ENCODE data around the gene BOD1. TPM values are rescaled to one million over a fixed set of nuclear protein-coding genes. Genes with fewer than 3 reads are reported as not detected.

BOD1 gene
- total and polyA plus RNA-seq, 2 donors (not counting 1 experiment from before 2014, with no cell fraction given) = 60.7 to 86.9 TPM

GRCh38 chr5:173627860-173628392 lies 11.5 kb upstream of the BOD1 start:
- no peaks in the 10 kb centered on the region for H3K4me1 ChIP-seq (ENCODE audit: control insufficient read depth, extremely low read depth, insufficient read depth, low read length)
- H3K79me2 ChIP-seq (ENCODE audit: control insufficient read depth, insufficient read depth, low read length) = no peaks in the 10 kb centered on the region
- H3K4me2 ChIP-seq (ENCODE audit: extremely low read depth, insufficient read depth, low read length) = no peak overlapping the region
- H3K27me3 ChIP-seq (ENCODE audit: control insufficient read depth, insufficient read depth, low read length) = no peaks in the 10 kb centered on the region
- TF ChIP-seq CTCF (conservative IDR thresholded peaks at IDR 0.05 in 1 of 2, IDR thresholded peaks at IDR 0.05 in 1 of 2; ENCODE audit: low read depth in 1 of 2, low read length in 2 of 2) (no peak), EZH2 (IDR thresholded peaks at IDR 0.05; ENCODE audit: low read length, missing control alignments) (no peak)
- no peak for DNase-seq (ENCODE audit: low read depth in 2 of 2)
- no peak overlapping the region for H3K9ac ChIP-seq (ENCODE audit: insufficient read depth, low read length)
- H2AFZ ChIP-seq (ENCODE audit: low read length) = no peak overlapping the region
- no peaks in the 10 kb centered on the region for H3K9me3 ChIP-seq (ENCODE audit: control insufficient read depth, insufficient read depth, low read depth, low read length)
- no peaks in the 10 kb centered on the region for H3K36me3 ChIP-seq (ENCODE audit: control insufficient read depth, insufficient read depth, low read length)
- no peak overlapping the region for H3K4me3 ChIP-seq (replicated peaks in 1 of 4; ENCODE audit: control extremely low read depth in 1 of 4, insufficient read depth in 1 of 4, low read depth in 3 of 4, low read length in 4 of 4)
- no peak overlapping the region for H3K27ac ChIP-seq (ENCODE audit: insufficient read depth, low read length)
- no peaks in the 10 kb centered on the region for H4K20me1 ChIP-seq (ENCODE audit: control insufficient read depth, extremely low read depth, insufficient read depth, low read length)

DNA sequence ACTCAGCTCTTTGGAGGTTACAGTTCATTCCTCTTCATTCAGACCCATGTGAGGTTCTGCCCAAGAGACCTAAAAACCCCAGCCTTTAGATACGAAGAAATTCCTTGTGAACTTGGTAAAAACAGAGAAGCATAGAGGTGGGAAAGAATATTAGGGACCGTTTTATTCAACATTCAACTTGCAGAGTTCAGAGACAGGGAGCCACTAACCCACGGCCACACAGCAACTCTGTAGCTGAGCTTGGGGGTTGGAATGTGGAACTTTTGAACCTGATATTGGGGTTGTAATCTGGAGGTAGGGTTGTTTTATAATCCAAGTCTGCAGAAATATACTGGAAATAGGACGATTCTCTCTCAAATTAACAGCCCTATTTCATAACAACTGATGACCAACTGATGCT lies 10.8 kb upstream of the BOD1 start:
- DNase-seq (ENCODE audit: low read depth in 2 of 2) = no peak
- no peak overlapping the region for H3K4me3 ChIP-seq (replicated peaks in 1 of 4; ENCODE audit: control extremely low read depth in 1 of 4, insufficient read depth in 1 of 4, low read depth in 3 of 4, low read length in 4 of 4)
- H4K20me1 ChIP-seq (ENCODE audit: control insufficient read depth, extremely low read depth, insufficient read depth, low read length) = no peaks in the 10 kb centered on the region
- no peaks in the 10 kb centered on the region for H3K36me3 ChIP-seq (ENCODE audit: control insufficient read depth, insufficient read depth, low read length)
- no peaks in the 10 kb centered on the region for H3K27me3 ChIP-seq (ENCODE audit: control insufficient read depth, insufficient read depth, low read length)
- TF ChIP-seq EZH2 (IDR thresholded peaks at IDR 0.05; ENCODE audit: low read length, missing control alignments) (no peak), CTCF (conservative IDR thresholded peaks at IDR 0.05 in 1 of 2, IDR thresholded peaks at IDR 0.05 in 1 of 2; ENCODE audit: low read depth in 1 of 2, low read length in 2 of 2) (no peak)
- H3K9me3 ChIP-seq (ENCODE audit: control insufficient read depth, insufficient read depth, low read depth, low read length) = no peaks in the 10 kb centered on the region
- no peak overlapping the region for H3K27ac ChIP-seq (ENCODE audit: insufficient read depth, low read length)
- no peaks in the 10 kb centered on the region for H3K4me1 ChIP-seq (ENCODE audit: control insufficient read depth, extremely low read depth, insufficient read depth, low read length)
- H2AFZ ChIP-seq (ENCODE audit: low read length) = no peak overlapping the region
- no peak overlapping the region for H3K4me2 ChIP-seq (ENCODE audit: extremely low read depth, insufficient read depth, low read length)
- H3K9ac ChIP-seq (ENCODE audit: insufficient read depth, low read length) = no peak overlapping the region
- no peaks in the 10 kb centered on the region for H3K79me2 ChIP-seq (ENCODE audit: control insufficient read depth, insufficient read depth, low read length)

DNA sequence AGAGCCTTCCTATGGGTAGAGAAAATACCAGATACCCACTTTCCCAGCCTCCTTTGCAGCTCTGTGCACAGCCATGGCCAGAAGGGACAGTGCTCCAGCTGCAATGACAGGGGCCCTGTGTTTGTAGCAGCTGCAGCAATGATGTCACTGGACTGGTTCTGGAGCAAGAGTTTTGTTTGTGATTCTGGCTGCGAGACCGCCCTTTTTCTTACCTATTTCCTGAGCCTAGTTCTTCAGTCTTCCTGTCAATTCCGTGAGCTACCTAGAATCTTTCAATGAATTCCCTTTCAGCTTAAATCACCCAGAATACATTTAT lies 10.0 kb upstream of the BOD1 start:
- H3K27me3 ChIP-seq (ENCODE audit: control insufficient read depth, insufficient read depth, low read length) = no peaks in the 10 kb centered on the region
- H4K20me1 ChIP-seq (ENCODE audit: control insufficient read depth, extremely low read depth, insufficient read depth, low read length) = no peaks in the 10 kb centered on the region
- H3K27ac ChIP-seq (ENCODE audit: insufficient read depth, low read length) = no peak overlapping the region
- no peaks in the 10 kb centered on the region for H3K36me3 ChIP-seq (ENCODE audit: control insufficient read depth, insufficient read depth, low read length)
- no peak overlapping the region for H3K4me3 ChIP-seq (replicated peaks in 1 of 4; ENCODE audit: control extremely low read depth in 1 of 4, insufficient read depth in 1 of 4, low read depth in 3 of 4, low read length in 4 of 4)
- no peak overlapping the region for H3K4me2 ChIP-seq (ENCODE audit: extremely low read depth, insufficient read depth, low read length)
- no peak overlapping the region for H3K9ac ChIP-seq (ENCODE audit: insufficient read depth, low read length)
- no peaks in the 10 kb centered on the region for H3K79me2 ChIP-seq (ENCODE audit: control insufficient read depth, insufficient read depth, low read length)
- no peaks in the 10 kb centered on the region for H3K9me3 ChIP-seq (ENCODE audit: control insufficient read depth, insufficient read depth, low read depth, low read length)
- no peak for DNase-seq (ENCODE audit: low read depth in 2 of 2)
- no peak overlapping the region for H2AFZ ChIP-seq (ENCODE audit: low read length)
- H3K4me1 ChIP-seq (ENCODE audit: control insufficient read depth, extremely low read depth, insufficient read depth, low read length) = no peaks in the 10 kb centered on the region
- TF ChIP-seq EZH2 (IDR thresholded peaks at IDR 0.05; ENCODE audit: low read length, missing control alignments) (no peak), CTCF (conservative IDR thresholded peaks at IDR 0.05 in 1 of 2, IDR thresholded peaks at IDR 0.05 in 1 of 2; ENCODE audit: low read depth in 1 of 2, low read length in 2 of 2) (no peak)
